Activated CD4-positive, alpha-beta T cell treated with anti-CD3 and anti-CD28 coated beads, Interleukin-2, amount 50 U/mL, for 24 hours (primary cell): ENCODE data around the gene RAB40A.

Experiments used
- DNase-seq, 2 donors: peaks; one replicate each; pipeline ENCODE4 v3.0.0-alpha.2; 2020; ENCODE audit warnings: low read depth in 1 of 2, low spot score in 1 of 2

RAB40A gene

GRCh38 chrX:103464774-103465117, 54.5 kb downstream of the RAB40A start:
- peak; percentile 47 to 56 for DNase-seq

GRCh38 chrX:103464072-103464773, 55.1 kb downstream of the RAB40A start:
- DNase-seq: peak in 1 of 2 donors; percentile 2

GRCh38 chrX:103461156-103461555, 58.1 kb downstream of the RAB40A start:
- no peak for DNase-seq

GRCh38 chrX:103460001-103460755, 59.1 kb downstream of the RAB40A start:
- peak in 1 of 2 donors; percentile 1 for DNase-seq

- no peak for DNase-seq
These were observed 65.6 kb downstream of the RAB40A start for GRCh38 chrX:103453655-103454054.
